ENCODE data around the gene MEI4. TPM values are rescaled to one million over a fixed set of nuclear protein-coding genes. Genes with fewer than 3 reads are reported as not detected.

MEI4 gene
- total and polyA plus RNA-seq, 2 of the 8 experiments (the other 6 are each of a cell fraction or from before 2014, with no cell fraction given): 0.05 to 0.24 TPM

DNA sequence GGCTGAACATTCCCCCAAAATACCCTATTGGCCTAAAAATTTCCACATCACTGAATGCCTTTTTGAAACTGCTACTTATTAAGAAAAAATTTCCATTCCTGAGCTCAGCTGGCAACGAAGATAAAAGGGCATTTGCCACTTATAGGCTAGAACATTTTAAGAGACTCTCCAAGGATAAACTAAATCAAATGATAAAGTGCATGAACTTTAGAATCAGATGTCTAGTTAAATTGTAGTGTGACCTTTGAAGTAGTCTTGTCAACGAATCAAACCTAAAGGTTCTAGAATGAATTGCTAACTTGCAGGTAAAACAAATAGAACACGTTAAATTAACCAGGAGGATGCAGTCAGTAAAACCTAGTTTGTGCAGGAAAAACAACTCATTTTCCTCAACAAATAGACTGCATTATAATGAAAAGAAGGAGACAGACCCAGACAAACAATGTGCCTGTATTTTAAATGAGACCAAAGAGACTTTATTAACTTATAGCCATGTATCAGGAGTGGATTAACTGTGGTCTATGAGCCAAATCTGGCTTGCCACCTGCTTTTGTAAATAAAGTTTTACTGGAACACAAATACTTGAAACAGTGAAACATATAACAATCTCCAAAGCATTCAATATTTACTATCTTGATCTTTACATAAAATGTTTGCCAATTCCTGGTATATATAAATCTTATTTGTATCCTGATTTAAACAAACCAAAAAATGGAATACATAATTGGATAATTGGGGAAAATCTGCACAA lies 184.4 kb downstream of the MEI4 start (continued):
- TF ChIP-seq, protein P1, sequence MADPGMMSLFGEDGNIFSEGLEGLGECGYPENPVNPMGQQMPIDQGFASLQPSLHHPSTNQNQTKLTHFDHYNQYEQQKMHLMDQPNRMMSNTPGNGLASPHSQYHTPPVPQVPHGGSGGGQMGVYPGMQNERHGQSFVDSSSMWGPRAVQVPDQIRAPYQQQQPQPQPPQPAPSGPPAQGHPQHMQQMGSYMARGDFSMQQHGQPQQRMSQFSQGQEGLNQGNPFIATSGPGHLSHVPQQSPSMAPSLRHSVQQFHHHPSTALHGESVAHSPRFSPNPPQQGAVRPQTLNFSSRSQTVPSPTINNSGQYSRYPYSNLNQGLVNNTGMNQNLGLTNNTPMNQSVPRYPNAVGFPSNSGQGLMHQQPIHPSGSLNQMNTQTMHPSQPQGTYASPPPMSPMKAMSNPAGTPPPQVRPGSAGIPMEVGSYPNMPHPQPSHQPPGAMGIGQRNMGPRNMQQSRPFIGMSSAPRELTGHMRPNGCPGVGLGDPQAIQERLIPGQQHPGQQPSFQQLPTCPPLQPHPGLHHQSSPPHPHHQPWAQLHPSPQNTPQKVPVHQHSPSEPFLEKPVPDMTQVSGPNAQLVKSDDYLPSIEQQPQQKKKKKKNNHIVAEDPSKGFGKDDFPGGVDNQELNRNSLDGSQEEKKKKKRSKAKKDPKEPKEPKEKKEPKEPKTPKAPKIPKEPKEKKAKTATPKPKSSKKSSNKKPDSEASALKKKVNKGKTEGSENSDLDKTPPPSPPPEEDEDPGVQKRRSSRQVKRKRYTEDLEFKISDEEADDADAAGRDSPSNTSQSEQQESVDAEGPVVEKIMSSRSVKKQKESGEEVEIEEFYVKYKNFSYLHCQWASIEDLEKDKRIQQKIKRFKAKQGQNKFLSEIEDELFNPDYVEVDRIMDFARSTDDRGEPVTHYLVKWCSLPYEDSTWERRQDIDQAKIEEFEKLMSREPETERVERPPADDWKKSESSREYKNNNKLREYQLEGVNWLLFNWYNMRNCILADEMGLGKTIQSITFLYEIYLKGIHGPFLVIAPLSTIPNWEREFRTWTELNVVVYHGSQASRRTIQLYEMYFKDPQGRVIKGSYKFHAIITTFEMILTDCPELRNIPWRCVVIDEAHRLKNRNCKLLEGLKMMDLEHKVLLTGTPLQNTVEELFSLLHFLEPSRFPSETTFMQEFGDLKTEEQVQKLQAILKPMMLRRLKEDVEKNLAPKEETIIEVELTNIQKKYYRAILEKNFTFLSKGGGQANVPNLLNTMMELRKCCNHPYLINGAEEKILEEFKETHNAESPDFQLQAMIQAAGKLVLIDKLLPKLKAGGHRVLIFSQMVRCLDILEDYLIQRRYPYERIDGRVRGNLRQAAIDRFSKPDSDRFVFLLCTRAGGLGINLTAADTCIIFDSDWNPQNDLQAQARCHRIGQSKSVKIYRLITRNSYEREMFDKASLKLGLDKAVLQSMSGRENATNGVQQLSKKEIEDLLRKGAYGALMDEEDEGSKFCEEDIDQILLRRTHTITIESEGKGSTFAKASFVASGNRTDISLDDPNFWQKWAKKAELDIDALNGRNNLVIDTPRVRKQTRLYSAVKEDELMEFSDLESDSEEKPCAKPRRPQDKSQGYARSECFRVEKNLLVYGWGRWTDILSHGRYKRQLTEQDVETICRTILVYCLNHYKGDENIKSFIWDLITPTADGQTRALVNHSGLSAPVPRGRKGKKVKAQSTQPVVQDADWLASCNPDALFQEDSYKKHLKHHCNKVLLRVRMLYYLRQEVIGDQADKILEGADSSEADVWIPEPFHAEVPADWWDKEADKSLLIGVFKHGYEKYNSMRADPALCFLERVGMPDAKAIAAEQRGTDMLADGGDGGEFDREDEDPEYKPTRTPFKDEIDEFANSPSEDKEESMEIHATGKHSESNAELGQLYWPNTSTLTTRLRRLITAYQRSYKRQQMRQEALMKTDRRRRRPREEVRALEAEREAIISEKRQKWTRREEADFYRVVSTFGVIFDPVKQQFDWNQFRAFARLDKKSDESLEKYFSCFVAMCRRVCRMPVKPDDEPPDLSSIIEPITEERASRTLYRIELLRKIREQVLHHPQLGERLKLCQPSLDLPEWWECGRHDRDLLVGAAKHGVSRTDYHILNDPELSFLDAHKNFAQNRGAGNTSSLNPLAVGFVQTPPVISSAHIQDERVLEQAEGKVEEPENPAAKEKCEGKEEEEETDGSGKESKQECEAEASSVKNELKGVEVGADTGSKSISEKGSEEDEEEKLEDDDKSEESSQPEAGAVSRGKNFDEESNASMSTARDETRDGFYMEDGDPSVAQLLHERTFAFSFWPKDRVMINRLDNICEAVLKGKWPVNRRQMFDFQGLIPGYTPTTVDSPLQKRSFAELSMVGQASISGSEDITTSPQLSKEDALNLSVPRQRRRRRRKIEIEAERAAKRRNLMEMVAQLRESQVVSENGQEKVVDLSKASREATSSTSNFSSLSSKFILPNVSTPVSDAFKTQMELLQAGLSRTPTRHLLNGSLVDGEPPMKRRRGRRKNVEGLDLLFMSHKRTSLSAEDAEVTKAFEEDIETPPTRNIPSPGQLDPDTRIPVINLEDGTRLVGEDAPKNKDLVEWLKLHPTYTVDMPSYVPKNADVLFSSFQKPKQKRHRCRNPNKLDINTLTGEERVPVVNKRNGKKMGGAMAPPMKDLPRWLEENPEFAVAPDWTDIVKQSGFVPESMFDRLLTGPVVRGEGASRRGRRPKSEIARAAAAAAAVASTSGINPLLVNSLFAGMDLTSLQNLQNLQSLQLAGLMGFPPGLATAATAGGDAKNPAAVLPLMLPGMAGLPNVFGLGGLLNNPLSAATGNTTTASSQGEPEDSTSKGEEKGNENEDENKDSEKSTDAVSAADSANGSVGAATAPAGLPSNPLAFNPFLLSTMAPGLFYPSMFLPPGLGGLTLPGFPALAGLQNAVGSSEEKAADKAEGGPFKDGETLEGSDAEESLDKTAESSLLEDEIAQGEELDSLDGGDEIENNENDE (IDR thresholded peaks at IDR 0.05; ENCODE audit: insufficient replicate concordance, low read length): no peak
- TF ChIP-seq HDAC2 (IDR thresholded peaks at IDR 0.05; ENCODE audit: borderline replicate concordance in 1 of 2, low read depth in 2 of 2, low read length in 2 of 2) (no peak), CTBP2 (IDR thresholded peaks at IDR 0.05; ENCODE audit: borderline replicate concordance, insufficient read depth, insufficient read length, low read length) (no peak)

All from H1 (cell line).